Left kidney (tissue), 2 donors: Measurements from ENCODE around the gene DYRK1B. TPM values are rescaled to one million over a fixed set of nuclear protein-coding genes. Genes with fewer than 3 reads are reported as not detected.
A peak's percentile ranks its signal among the peaks of the same experiment; 100 is the strongest.
"Not testable (repeated sequence)": the region's sequence is repeated elsewhere in the genome, so short reads cannot be mapped to it uniquely, and the experiment has no call there.

Experiments
- DNase-seq: peaks from one replicate; pipeline ENCODE4 v3.0.0-alpha.2; 2013
- polyA plus RNA-seq: library from polyadenylated mRNA; unstranded; fragments of 120-200 nt; gene quantifications from one replicate; pipeline ENCODE4 v1.2.1, GENCODE V29; 2013; ENCODE audit not compliant: insufficient read length

Gene DYRK1B
- polyA plus RNA-seq, 1 donor: 34.2 TPM

GRCh38 chr19:39831679-39832078 lies 2.3 kb downstream of the DYRK1B start:
- DNase-seq: no peak

GRCh38 chr19:39830847-39831246 lies 3.1 kb downstream of the DYRK1B start:
- no peak for DNase-seq

GRCh38 chr19:39830406-39830805 lies 3.6 kb downstream of the DYRK1B start:
- DNase-seq: no peak

GRCh38 chr19:39829702-39830275 lies 4.2 kb downstream of the DYRK1B start:
- DNase-seq: no peak

GRCh38 chr19:39828654-39829032 lies 5.3 kb downstream of the DYRK1B start:
- DNase-seq: no peak

GRCh38 chr19:39828015-39828653 lies 5.8 kb downstream of the DYRK1B start:
- no peak for DNase-seq

GRCh38 chr19:39827216-39827615 lies 6.7 kb downstream of the DYRK1B start:
- DNase-seq: no peak

- no peak for DNase-seq
These were observed 7.5 kb downstream of the DYRK1B start for GRCh38 chr19:39826311-39826945.

- DNase-seq: no peak
These were observed 8.4 kb downstream of the DYRK1B start for GRCh38 chr19:39825531-39826076.

- DNase-seq: no peak
These were observed 8.9 kb downstream of the DYRK1B start for GRCh38 chr19:39825093-39825463.

- peak; percentile 92 for DNase-seq
These were observed 9.5 kb downstream of the DYRK1B start for GRCh38 chr19:39824143-39825092.

- no peak for DNase-seq
These were observed 10.3 kb downstream of the DYRK1B start for GRCh38 chr19:39823686-39824085.

- no peak for DNase-seq
These were observed 13.3 kb downstream of the DYRK1B start for GRCh38 chr19:39820696-39821095.

- DNase-seq: no peak
These were observed 14.2 kb downstream of the DYRK1B start for GRCh38 chr19:39819786-39820185.

GRCh38 chr19:39818626-39819097 lies 15.3 kb downstream of the DYRK1B start:
- no peak for DNase-seq

- DNase-seq: no peak
These were observed 15.9 kb downstream of the DYRK1B start for GRCh38 chr19:39817888-39818561.

GRCh38 chr19:39816287-39817048 lies 17.5 kb downstream of the DYRK1B start:
- DNase-seq: no peak

GRCh38 chr19:39814595-39814994 lies 19.4 kb downstream of the DYRK1B start:
- DNase-seq: no peak

GRCh38 chr19:39814111-39814510 lies 19.9 kb downstream of the DYRK1B start:
- DNase-seq: not testable (repeated sequence)

- peak; percentile 39 for DNase-seq
These were observed 20.5 kb downstream of the DYRK1B start for GRCh38 chr19:39813264-39813993.
